Panc1 (cell line): ENCODE data around the gene HSPBP1.

Experiments
- CTCF ChIP-seq: fragments of 450-650 bp; IDR thresholded peaks from 2 replicates; pipeline ENCODE4 v1.5.1; 2017; ENCODE audit warnings: mild to moderate bottlenecking
- POLR2AphosphoS5 ChIP-seq: IDR thresholded peaks from 2 replicates; pipeline ENCODE4 v1.6.1; 2012; ENCODE audit warnings: mild to moderate bottlenecking, low read depth, low read length, moderate library complexity
- REST ChIP-seq, 2 experiments: IDR thresholded peaks; 2 replicates each; pipeline ENCODE4 v1.6.1; 2011 to 2012; ENCODE audit warnings: low read depth in 2 of 2, control low read depth in 1 of 2, low read length in 1 of 2, mild to moderate bottlenecking in 1 of 2, moderate library complexity in 1 of 2; ENCODE audit not compliant: insufficient read depth in 1 of 2

GRCh38 chr19:55225415-55225958 lies 54.4 kb downstream of the HSPBP1 start:
- TF ChIP-seq CTCF (no peak), POLR2AphosphoS5 (no peak), REST (IDR thresholded peaks at IDR 0.05; ENCODE audit: insufficient read depth in 1 of 2, low read depth in 2 of 2, low read length in 1 of 2) (no peak)
